Stomach (tissue), 9 donors: Measurements from ENCODE around the gene RETSAT. TPM values are rescaled to one million over a fixed set of nuclear protein-coding genes. Genes with fewer than 3 reads are reported as not detected.
"Not testable (repeated sequence)": the region's sequence is repeated elsewhere in the genome, so short reads cannot be mapped to it uniquely, and the experiment has no call there.

Experiments
- DNase-seq, 2 donors: peaks; one replicate each; pipeline versions ENCODE4 v3.0.0 to v3.0.0-alpha.2; 2013 to 2019
- H3K27ac ChIP-seq, 5 donors: fragments of 200-600 bp in 4 of 5; sonication (generic) in 4 of 5; one replicate each; pipeline ENCODE4 v1.5.1; 2013 to 2019; ENCODE audit warnings: mild to moderate bottlenecking in 1 of 5, moderate library complexity in 1 of 5
- H3K27me3 ChIP-seq, 3 donors: fragments of 200-600 bp; sonication (generic); one replicate each; pipeline ENCODE4 v1.5.1; 2017 to 2019; ENCODE audit warnings: mixed run types in 1 of 3
- H3K36me3 ChIP-seq, 4 donors: fragments of 200-600 bp; sonication (generic); 1 replicate in 3 of 4; 2 replicates in 1 of 4; pipeline ENCODE4 v1.5.1; 2016 to 2019
- H3K4me1 ChIP-seq, 4 donors: fragments of 200-600 bp; sonication (generic); one replicate each; pipeline ENCODE4 v1.5.1; 2016 to 2019
- H3K4me3 ChIP-seq, 4 donors: fragments of 200-600 bp; sonication (generic) in 3 of 4; one replicate each; pipeline ENCODE4 v1.5.1; 2016 to 2019; ENCODE audit warnings: mild to moderate bottlenecking in 1 of 4
- H3K9me3 ChIP-seq, 4 donors: fragments of 200-600 bp; sonication (generic); one replicate each; pipeline ENCODE4 v1.5.1; 2016 to 2019
- EP300 ChIP-seq: sonication (generic); formaldehyde crosslinking; IDR thresholded peaks from one replicate; pipeline ENCODE4 v1.6.1; 2017; ENCODE audit warnings: antibody characterized with exemption
- POLR2A ChIP-seq, 4 donors: fragments of 450-650 bp; IDR thresholded peaks; one replicate each; pipeline ENCODE4 v1.6.1; 2016; ENCODE audit warnings: antibody characterized with exemption in 4 of 4, control low read depth in 2 of 4, mild to moderate bottlenecking in 1 of 4, moderate library complexity in 1 of 4
- POLR2AphosphoS5 ChIP-seq, 3 donors: sonication (generic); formaldehyde crosslinking; IDR thresholded peaks; one replicate each; pipeline ENCODE4 v1.6.1; 2016; ENCODE audit warnings: antibody characterized with exemption in 3 of 3
- WGBS, 5 donors: extraction: QIAGEN DNeasy Blood & Tissue Kit in 3 of 5; methylation state at CpG; one replicate each; pipeline versions ENCODE4 v1.1.5 to v1.1.7; 2013 to 2018; 5-methylcytosine and 5-hydroxymethylcytosine counted together
- intact Hi-C: fragments of 100-400 bp; cut with DNase I; formaldehyde crosslinking; loops from one replicate; pipeline ENCODE4 v1.15.1; 2023; ENCODE audit warnings: low total_unique reads
- polyA plus RNA-seq, 3 donors: library from polyadenylated mRNA; stranded (reverse); fragments of 200-250 nt; gene quantifications; one replicate each; pipeline ENCODE4 v1.2.3, GENCODE V29; 2013
- total RNA-seq, 5 donors: library from RNA; depleted of rRNA; stranded (reverse); fragments of >200 nt; gene quantifications; one replicate each; pipeline versions ENCODE4 v1.1.0 to v1.2.3, GENCODE V29; 2014 to 2016
- TF ChIP-seq, protein P1 (sequence below), 7 experiments: fragments of 450-650 bp in 4 of 7; fragments of 200-600 bp in 3 of 7; sonication (generic) in 3 of 7; IDR thresholded peaks; one replicate each; pipeline ENCODE4 v1.5.1; 2016 to 2019; ENCODE audit warnings: antibody characterized with exemption in 7 of 7, control low read depth in 2 of 7, mild to moderate bottlenecking in 1 of 7
- donor health status: healthy with polysubstance abuse.
- donor health status: Bipolar disorder and iron deficiency.
- donor health status: healthy.

Gene RETSAT
- total and polyA plus RNA-seq, 8 donors, result 11.5 to 90.1 (median 46.7) TPM

DNA sequence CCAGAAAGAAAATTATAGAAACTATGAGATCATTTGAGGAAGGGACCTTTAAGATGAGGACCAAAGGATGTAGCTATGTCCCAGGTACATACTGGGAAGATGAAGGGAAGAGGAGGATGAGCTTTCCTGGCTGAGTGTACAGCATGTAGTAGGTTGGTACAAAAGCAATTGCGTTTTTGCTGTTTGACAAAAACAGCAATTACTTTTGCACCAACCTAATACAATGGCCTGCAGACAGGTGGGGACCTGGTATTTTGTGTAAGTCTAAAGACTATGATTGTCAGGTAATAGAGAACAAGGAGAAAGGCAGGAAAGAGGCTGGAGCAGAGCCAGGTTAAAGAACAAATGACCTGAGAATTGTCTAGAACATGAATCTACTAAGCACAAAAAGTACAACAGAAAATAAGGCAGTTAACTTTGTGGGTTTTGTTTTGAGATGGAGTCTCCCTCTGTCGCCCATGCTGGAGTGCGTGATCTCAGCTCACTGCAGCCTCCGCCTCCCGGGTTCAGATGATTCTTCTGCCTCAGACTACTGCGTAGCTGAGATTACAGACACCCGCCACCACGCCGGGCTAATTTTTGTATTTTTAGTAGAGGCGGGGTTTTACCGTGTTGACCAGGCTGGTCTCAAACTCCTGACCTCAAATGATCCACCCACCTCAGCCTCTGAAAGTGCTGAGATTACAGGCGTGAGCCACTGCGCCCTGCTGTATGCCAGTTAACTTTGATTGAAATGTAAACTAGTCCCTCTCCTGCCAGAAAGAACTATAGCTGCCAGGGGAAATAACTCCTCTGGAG is 23.3 kb downstream of the RETSAT start:
- Histone ChIP-seq H3K4me3 (no peak overlapping the region), H3K4me1 (peaks cover 11 to 23% (median 18%) of the 10 kb centered on the region in 4 donors), H3K27me3 (no peaks in the 10 kb centered on the region), H3K27ac (no peak overlapping the region), H3K36me3 (no peaks in the 10 kb centered on the region), H3K9me3 (no peaks in the 10 kb centered on the region)
- intact Hi-C loops, result no loop called here
- WGBS, 5 donors, result 32 to 59% (median 52%) methylated on average over 13 of the region's 13 CpGs
- DNase-seq, result no peak
- no peak for TF ChIP-seq POLR2A (IDR thresholded peaks at IDR 0.05)
- no peak for TF ChIP-seq EP300
- TF ChIP-seq, protein P1, sequence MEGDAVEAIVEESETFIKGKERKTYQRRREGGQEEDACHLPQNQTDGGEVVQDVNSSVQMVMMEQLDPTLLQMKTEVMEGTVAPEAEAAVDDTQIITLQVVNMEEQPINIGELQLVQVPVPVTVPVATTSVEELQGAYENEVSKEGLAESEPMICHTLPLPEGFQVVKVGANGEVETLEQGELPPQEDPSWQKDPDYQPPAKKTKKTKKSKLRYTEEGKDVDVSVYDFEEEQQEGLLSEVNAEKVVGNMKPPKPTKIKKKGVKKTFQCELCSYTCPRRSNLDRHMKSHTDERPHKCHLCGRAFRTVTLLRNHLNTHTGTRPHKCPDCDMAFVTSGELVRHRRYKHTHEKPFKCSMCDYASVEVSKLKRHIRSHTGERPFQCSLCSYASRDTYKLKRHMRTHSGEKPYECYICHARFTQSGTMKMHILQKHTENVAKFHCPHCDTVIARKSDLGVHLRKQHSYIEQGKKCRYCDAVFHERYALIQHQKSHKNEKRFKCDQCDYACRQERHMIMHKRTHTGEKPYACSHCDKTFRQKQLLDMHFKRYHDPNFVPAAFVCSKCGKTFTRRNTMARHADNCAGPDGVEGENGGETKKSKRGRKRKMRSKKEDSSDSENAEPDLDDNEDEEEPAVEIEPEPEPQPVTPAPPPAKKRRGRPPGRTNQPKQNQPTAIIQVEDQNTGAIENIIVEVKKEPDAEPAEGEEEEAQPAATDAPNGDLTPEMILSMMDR (IDR thresholded peaks at IDR 0.05), result no peak
- no peak for TF ChIP-seq POLR2AphosphoS5 (IDR thresholded peaks at IDR 0.05)

DNA sequence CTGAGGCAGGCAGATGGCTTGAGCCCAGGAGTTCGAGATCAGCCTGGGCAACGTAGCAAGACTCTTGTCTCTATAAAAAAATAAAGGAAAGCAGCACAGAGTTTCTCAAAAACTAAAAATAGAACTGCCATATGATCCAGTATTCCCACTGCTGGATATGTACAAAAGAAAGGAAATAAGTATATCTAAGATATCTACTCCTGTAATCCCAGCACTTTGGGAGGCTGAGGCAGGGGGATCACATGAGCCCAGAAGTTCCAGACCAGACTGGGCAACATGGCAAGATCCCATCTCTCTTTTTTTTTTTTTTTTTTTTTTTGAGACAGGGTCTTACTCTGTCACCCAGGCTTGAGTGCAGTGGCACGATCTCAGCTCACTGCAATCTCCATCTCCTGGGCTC is 24.6 kb downstream of the RETSAT start:
- H3K9me3 ChIP-seq, intact Hi-C loops, H3K4me3 ChIP-seq, H3K27ac ChIP-seq, H3K27me3 ChIP-seq, DNase-seq, H3K36me3 ChIP-seq: not testable (repeated sequence)
- H3K4me1 ChIP-seq, result peaks cover 24 to 36% (median 31%) of the 10 kb centered on the region in 4 donors
- WGBS, 5 donors, result 81 to 89% (median 83%) methylated on average over 3 of the region's 3 CpGs

DNA sequence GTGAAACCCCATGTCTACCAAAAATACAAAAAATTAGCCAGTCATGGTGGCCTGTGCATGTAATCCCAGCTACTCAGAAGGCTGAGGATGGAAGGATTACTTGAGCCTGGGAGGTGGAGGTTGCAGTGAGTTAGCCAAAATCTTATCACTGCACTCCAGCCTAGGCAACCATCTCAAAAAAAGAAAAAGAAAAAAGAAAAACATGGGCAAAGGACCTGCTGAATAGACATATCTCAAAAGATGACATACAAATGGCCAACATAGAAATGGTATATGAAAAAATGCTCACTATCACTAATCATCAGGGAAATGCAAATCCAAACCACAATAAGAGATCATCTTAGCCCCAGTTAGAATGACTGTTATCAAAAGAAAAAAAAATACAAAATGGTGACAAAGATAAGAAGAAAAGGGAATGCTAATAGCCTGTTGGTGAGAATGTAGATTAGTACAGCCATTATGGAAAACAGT is 25.1 kb downstream of the RETSAT start:
- no peaks in the 10 kb centered on the region for H3K9me3 ChIP-seq
- intact Hi-C loops, result no loop called here
- TF ChIP-seq, protein P1 (IDR thresholded peaks at IDR 0.05), result no peak
- TF ChIP-seq POLR2A (IDR thresholded peaks at IDR 0.05) (no peak), POLR2AphosphoS5 (IDR thresholded peaks at IDR 0.05) (no peak), EP300 (no peak)
- no peak overlapping the region for H3K4me3 ChIP-seq
- no peak for DNase-seq
- no peaks in the 10 kb centered on the region for H3K27me3 ChIP-seq
- no peak overlapping the region for H3K27ac ChIP-seq
- peaks cover 5 to 9% (median 7%) of the 10 kb centered on the region in 4 donors for H3K36me3 ChIP-seq
- H3K4me1 ChIP-seq, result peaks cover 29 to 41% (median 36%) of the 10 kb centered on the region in 4 donors

DNA sequence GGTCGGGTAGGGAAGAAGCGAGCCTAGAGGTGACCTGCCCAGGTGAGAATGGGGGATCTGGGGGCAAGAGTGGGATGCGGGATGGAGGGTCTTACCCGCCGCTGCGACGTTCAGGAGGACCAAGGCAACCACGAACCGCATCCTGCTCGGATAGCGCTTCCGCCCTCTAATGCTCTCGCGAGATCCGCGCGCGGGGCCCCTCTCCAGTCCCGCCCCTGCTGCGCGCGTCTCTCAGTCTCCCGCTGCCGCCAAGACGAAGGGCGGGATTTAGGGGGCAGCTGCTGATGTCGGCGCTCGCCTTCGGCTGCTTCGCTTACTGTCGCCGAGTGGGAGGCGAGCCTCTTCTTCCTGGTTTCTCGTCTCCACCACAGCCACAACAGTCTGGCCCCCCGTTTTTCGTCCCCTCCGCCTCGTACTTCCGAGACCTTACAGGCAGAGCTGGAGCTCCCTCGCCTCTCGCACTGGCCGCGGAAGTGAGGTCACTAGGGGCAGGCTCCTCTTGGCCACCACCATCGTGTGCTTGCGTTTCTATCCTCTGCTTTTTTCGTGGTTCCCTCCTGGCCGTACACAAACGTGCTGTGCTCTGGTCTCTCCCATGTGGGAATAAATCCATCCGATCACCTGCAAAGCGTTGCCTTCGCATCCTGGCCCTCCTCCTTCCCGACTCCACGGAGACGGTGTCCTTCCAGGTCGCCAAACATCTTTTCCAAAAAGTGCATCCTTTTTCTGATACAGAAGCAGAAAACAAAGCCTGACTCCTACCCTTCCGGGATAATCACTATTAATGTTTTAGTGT is 26.3 kb downstream of the RETSAT start, which contains the start of gene TGOLN2:
TSS of gene TGOLN2 (minus strand) at position 168 of the 796 bp plus-strand sequence. CDS start at position 141, 27 bp downstream.
- intact Hi-C loops, result no loop called here

More for the DNA sequence above, 26.3 kb downstream of the RETSAT start, which contains the start of gene TGOLN2:
- Histone ChIP-seq H3K36me3 (peaks cover 17 to 21% (median 19%) of the 10 kb centered on the region in 4 donors), H3K4me3 (peak within 1 kb of the TSS; percentile 77 to 85 (median 80)), H3K27me3 (no peaks in the 10 kb centered on the region), H3K4me1 (peaks cover 35 to 53% (median 47%) of the 10 kb centered on the region in 4 donors), H3K27ac (peak within 1 kb of the TSS; percentile 84 to 97 (median 96)), H3K9me3 (no peaks in the 10 kb centered on the region)
- TF ChIP-seq POLR2AphosphoS5 (IDR thresholded peaks at IDR 0.05) (peak; percentile 96 to 100 (median 99)), POLR2A (IDR thresholded peaks at IDR 0.05) (peak in 3 of 4 donors; percentile 85 to 98 (median 95))
- TF ChIP-seq, protein P1 (IDR thresholded peaks at IDR 0.05), result no peak
- WGBS, 5 donors, result 0 to 1% (median 0%) methylated on average over 43 to 57 of the region's 57 CpGs
- peak; percentile 94 to 98 for DNase-seq
